ENCODE measurements around the gene WIPF2. TPM values are rescaled to one million over a fixed set of nuclear protein-coding genes. Genes with fewer than 3 reads are reported as not detected.

WIPF2 gene
- total RNA-seq (2021), result 23.0 to 24.6 TPM (median 23.8 TPM) in 3 replicates
- percentile 65 among the genes with signal in this experiment for Bru-seq, nascent RNA
- long read RNA-seq, experiment 1, full-length matches to known transcripts, result 35 of 76 reads
- long read RNA-seq, experiment 1, partial matches to known transcripts, result 8 of 76 reads
- long read RNA-seq, experiment 1, other reads (novel, unspliced or antisense), result 33 of 76 reads
- long read RNA-seq, experiment 2, full-length matches to known transcripts, result 9 of 37 reads
- long read RNA-seq, experiment 2, partial matches to known transcripts, result 1 of 37 reads
- long read RNA-seq, experiment 2, other reads (novel, unspliced or antisense), result 27 of 37 reads
- long read RNA-seq, experiment 3, full-length matches to known transcripts, result 3 of 7 reads
- long read RNA-seq, experiment 3, partial matches to known transcripts, result 2 of 7 reads
- long read RNA-seq, experiment 3, other reads (novel, unspliced or antisense), result 2 of 7 reads

- ATAC-seq (peak; percentile 90), DNase-seq (ENCODE audit: low spot score) (peak; percentile 99)
- H3K36me3 Mint-ChIP-seq, result no peaks in the 10 kb centered on the region
- ChIA-PET CTCF (interaction anchor here (0.6 to 3.0 kb wide), 62 partner anchors 9 to 1472 kb away, joined by 3 to 44 read pairs (median 4); partner anchors contain the start of genes CDC6, CDK12, CSF3 and GJD3), POLR2A (interaction anchor here (0.5 to 1.7 kb wide), 9 partner anchors 9 to 239 kb away, joined by 3 to 5 read pairs (median 3); no protein-coding TSS in a partner anchor)
- no peaks in the 10 kb centered on the region; the same call in 1 of the 2 replicates for H3K27me3 Mint-ChIP-seq (ENCODE audit: low read depth)
- peaks cover 18% of the 10 kb centered on the region for H3K4me1 Mint-ChIP-seq
- peak within 1 kb of the TSS; percentile 100 for H3K27ac Mint-ChIP-seq
- H3K4me3 Mint-ChIP-seq, result peak within 1 kb of the TSS; percentile 90
- TF ChIP-seq, protein P1, sequence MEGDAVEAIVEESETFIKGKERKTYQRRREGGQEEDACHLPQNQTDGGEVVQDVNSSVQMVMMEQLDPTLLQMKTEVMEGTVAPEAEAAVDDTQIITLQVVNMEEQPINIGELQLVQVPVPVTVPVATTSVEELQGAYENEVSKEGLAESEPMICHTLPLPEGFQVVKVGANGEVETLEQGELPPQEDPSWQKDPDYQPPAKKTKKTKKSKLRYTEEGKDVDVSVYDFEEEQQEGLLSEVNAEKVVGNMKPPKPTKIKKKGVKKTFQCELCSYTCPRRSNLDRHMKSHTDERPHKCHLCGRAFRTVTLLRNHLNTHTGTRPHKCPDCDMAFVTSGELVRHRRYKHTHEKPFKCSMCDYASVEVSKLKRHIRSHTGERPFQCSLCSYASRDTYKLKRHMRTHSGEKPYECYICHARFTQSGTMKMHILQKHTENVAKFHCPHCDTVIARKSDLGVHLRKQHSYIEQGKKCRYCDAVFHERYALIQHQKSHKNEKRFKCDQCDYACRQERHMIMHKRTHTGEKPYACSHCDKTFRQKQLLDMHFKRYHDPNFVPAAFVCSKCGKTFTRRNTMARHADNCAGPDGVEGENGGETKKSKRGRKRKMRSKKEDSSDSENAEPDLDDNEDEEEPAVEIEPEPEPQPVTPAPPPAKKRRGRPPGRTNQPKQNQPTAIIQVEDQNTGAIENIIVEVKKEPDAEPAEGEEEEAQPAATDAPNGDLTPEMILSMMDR (IDR thresholded peaks at IDR 0.05), result peak; percentile 81
- peak; percentile 83; the same call in 1 of the 2 replicates for TF ChIP-seq SP1 (CRISPR knock-in tag; conservative IDR thresholded peaks at IDR 0.05)
- TF ChIP-seq, protein P2, sequence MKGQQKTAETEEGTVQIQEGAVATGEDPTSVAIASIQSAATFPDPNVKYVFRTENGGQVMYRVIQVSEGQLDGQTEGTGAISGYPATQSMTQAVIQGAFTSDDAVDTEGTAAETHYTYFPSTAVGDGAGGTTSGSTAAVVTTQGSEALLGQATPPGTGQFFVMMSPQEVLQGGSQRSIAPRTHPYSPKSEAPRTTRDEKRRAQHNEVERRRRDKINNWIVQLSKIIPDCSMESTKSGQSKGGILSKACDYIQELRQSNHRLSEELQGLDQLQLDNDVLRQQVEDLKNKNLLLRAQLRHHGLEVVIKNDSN (CRISPR knock-in tag; IDR thresholded peaks at IDR 0.05), result peak; percentile 31; the same call in 1 of the 2 replicates
- TF ChIP-seq, protein P3, sequence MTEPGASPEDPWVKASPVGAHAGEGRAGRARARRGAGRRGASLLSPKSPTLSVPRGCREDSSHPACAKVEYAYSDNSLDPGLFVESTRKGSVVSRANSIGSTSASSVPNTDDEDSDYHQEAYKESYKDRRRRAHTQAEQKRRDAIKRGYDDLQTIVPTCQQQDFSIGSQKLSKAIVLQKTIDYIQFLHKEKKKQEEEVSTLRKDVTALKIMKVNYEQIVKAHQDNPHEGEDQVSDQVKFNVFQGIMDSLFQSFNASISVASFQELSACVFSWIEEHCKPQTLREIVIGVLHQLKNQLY (CRISPR knock-in tag; IDR thresholded peaks at IDR 0.05), result no peak
- no peak for TF ChIP-seq ATF6 (CRISPR knock-in tag; IDR thresholded peaks at IDR 0.05)
- peak; percentile 63; the same call in 1 of the 2 replicates for TF ChIP-seq GABPB1 (CRISPR knock-in tag; IDR thresholded peaks at IDR 0.05)
- no peak for TF ChIP-seq ERG (CRISPR knock-in tag; IDR thresholded peaks at IDR 0.05)
- 0 out of 2 replicates have a peak, but pooled peaks have one; percentile 34 for TF ChIP-seq CBFB (CRISPR knock-in tag; IDR thresholded peaks at IDR 0.05; ENCODE audit: low read depth)
- TF ChIP-seq, protein P4, sequence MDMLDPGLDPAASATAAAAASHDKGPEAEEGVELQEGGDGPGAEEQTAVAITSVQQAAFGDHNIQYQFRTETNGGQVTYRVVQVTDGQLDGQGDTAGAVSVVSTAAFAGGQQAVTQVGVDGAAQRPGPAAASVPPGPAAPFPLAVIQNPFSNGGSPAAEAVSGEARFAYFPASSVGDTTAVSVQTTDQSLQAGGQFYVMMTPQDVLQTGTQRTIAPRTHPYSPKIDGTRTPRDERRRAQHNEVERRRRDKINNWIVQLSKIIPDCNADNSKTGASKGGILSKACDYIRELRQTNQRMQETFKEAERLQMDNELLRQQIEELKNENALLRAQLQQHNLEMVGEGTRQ (CRISPR knock-in tag; IDR thresholded peaks at IDR 0.05), result peak; percentile 74
- 0 out of 2 replicates have a peak, but pooled peaks have one; percentile 76 for TF ChIP-seq ETV6 (CRISPR knock-in tag; IDR thresholded peaks at IDR 0.05)
- no peaks in the 10 kb centered on the region for H3K9me3 Mint-ChIP-seq
Measured at GRCh38 chr17:40218740-40219593, at the start of gene WIPF2. TSS of gene WIPF2 (plus strand) at chr17:40219304. CDS start at chr17:40256460, 37,156 bp downstream.

DNA sequence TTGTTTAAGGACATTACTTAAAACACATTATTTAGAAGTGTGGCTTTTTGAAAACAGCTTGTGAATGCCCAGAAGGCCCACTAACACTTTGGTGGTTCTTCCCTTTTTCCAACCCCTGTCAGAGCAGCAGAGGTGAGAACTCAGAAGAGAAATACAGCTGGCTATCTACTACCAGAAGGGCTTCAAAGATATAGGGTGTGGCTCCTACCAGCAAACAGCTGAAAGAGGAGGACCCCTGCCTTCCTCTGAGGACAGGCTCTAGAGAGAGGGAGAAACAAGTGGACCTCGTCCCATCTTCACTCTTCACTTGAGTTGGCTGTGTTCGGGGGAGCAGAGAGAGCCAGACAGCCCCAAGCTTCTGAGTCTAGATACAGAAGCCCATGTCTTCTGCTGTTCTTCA is 48.8 kb upstream of the WIPF2 start:
- H3K9me3 Mint-ChIP-seq, result no peaks in the 10 kb centered on the region
- DNase-seq (ENCODE audit: low spot score), result no peak
- no peak for ATAC-seq
- POLR2A ChIA-PET, result no interaction called here
- peaks cover 74% of the 10 kb centered on the region for H3K36me3 Mint-ChIP-seq
- TF ChIP-seq ZSCAN18 (CRISPR knock-in tag; IDR thresholded peaks at IDR 0.05) (no peak), ZNF671 (CRISPR knock-in tag; IDR thresholded peaks at IDR 0.05) (no peak)
- TF ChIP-seq, protein P1 (IDR thresholded peaks at IDR 0.05), result no peak
- no peak overlapping the region for H3K27ac Mint-ChIP-seq
- CTCF ChIA-PET, result no interaction called here
- H3K4me3 Mint-ChIP-seq, result no peak overlapping the region
- peaks cover 5% of the 10 kb centered on the region for H3K4me1 Mint-ChIP-seq
- no peaks in the 10 kb centered on the region; the same call in 1 of the 2 replicates for H3K27me3 Mint-ChIP-seq (ENCODE audit: low read depth)

Measured in WTC11 (cell line).